WTC11 (cell line): Measurements from ENCODE around the gene NDUFAF8. TPM values are rescaled to one million over a fixed set of nuclear protein-coding genes. Genes with fewer than 3 reads are reported as not detected.

Experiments used
- ATAC-seq: fragments of 200-7000 bp; cut with Tn5 transposase; 2 replicates; pipeline ENCODE4 v1.10.0; 2021; ENCODE audit warnings: mild to moderate bottlenecking, moderate library complexity
- CTCF ChIA-PET: fragments of 300-600 bp; sonication (Branson Sonifier 250); formaldehyde crosslinking; loops from one replicate; lab custom pipeline; 2021; ENCODE audit warnings: antibody characterized with exemption; lab: Charles Lee
- POLR2A ChIA-PET: fragments of 350-600 bp; sonication (Branson Sonifier 250); formaldehyde crosslinking; loops from one replicate; lab custom pipeline; 2021; ENCODE audit warnings: antibody characterized with exemption; lab: Charles Lee
- DNase-seq: peaks from one replicate; pipeline ENCODE4 v3.0.0; 2021; ENCODE audit warnings: low spot score
- H3K27ac Mint-ChIP-seq: 2 replicates; pipeline ENCODE4 v1.8.0; 2021; ENCODE audit warnings: mixed read lengths
- H3K27me3 Mint-ChIP-seq: 2 replicates; pipeline ENCODE4 v1.8.0; 2021; ENCODE audit warnings: low read depth, mild to moderate bottlenecking, moderate library complexity, mixed read lengths
- H3K36me3 Mint-ChIP-seq: 2 replicates; pipeline ENCODE4 v1.8.0; 2021; ENCODE audit warnings: mixed read lengths
- H3K4me1 Mint-ChIP-seq: 2 replicates; pipeline ENCODE4 v1.8.0; 2022; ENCODE audit warnings: mixed read lengths
- H3K4me3 Mint-ChIP-seq: 2 replicates; pipeline ENCODE4 v1.8.0; 2021; ENCODE audit warnings: mild to moderate bottlenecking, moderate library complexity, mixed read lengths
- H3K9me3 Mint-ChIP-seq: 2 replicates; pipeline ENCODE4 v1.8.0; 2021; ENCODE audit warnings: mixed read lengths
- AR ChIP-seq: fragments of 250-450 bp; sonication (Bioruptor Pico); IDR thresholded peaks from 2 replicates; pipeline ENCODE4 v1.9.0; 2021; ENCODE audit warnings: mild to moderate bottlenecking
- ARID4B ChIP-seq: sonication (generic); formaldehyde crosslinking; IDR thresholded peaks from 2 replicates; pipeline ENCODE4 v1.8.0; 2023; ENCODE audit warnings: missing genetic modification reagents, mild to moderate bottlenecking, borderline replicate concordance
- CREM ChIP-seq: sonication (generic); formaldehyde crosslinking; IDR thresholded peaks from 2 replicates; pipeline ENCODE4 v1.8.1; 2022; ENCODE audit warnings: mild to moderate bottlenecking, missing genetic modification reagents, moderate library complexity
- CTCF ChIP-seq: fragments of 200-600 bp; IDR thresholded peaks from 2 replicates; pipeline ENCODE4 v1.8.0; 2022; ENCODE audit warnings: antibody characterized with exemption
- E2F4 ChIP-seq: sonication (generic); formaldehyde crosslinking; IDR thresholded peaks from 2 replicates; pipeline ENCODE4 v1.8.1; 2022; ENCODE audit warnings: low read depth, mild to moderate bottlenecking, moderate library complexity, missing genetic modification reagents, borderline replicate concordance
- EMX1 ChIP-seq: fragments of 250-450 bp; sonication (Bioruptor Pico); IDR thresholded peaks from 2 replicates; pipeline ENCODE4 v1.8.0; 2021; ENCODE audit warnings: mild to moderate bottlenecking
- FOXP1 ChIP-seq: sonication (generic); formaldehyde crosslinking; IDR thresholded peaks from 2 replicates; pipeline ENCODE4 v1.8.0; 2022; ENCODE audit warnings: missing genetic modification reagents, mild to moderate bottlenecking, moderate library complexity, borderline replicate concordance
- GABPB1 ChIP-seq: sonication (generic); formaldehyde crosslinking; IDR thresholded peaks from 2 replicates; pipeline ENCODE4 v1.8.1; 2023; ENCODE audit warnings: mild to moderate bottlenecking, missing genetic modification reagents
- GTF2I ChIP-seq: fragments of 250-450 bp; sonication (Bioruptor Pico); conservative IDR thresholded peaks from 2 replicates; pipeline ENCODE4 v1.4.0; 2021; ENCODE audit warnings: mild to moderate bottlenecking
- IRF1 ChIP-seq: sonication (generic); formaldehyde crosslinking; IDR thresholded peaks from 2 replicates; pipeline ENCODE4 v1.8.0; 2023; ENCODE audit warnings: missing genetic modification reagents
- MXD4 ChIP-seq: fragments of 250-450 bp; sonication (Bioruptor Pico); IDR thresholded peaks from 2 replicates; pipeline ENCODE4 v1.8.0; 2021; ENCODE audit warnings: mild to moderate bottlenecking, moderate library complexity, borderline replicate concordance
- NR1H2 ChIP-seq: sonication (generic); formaldehyde crosslinking; IDR thresholded peaks from 2 replicates; pipeline ENCODE4 v1.9.0; 2021; ENCODE audit warnings: mild to moderate bottlenecking, moderate library complexity, missing genetic modification reagents
- STAT6 ChIP-seq: sonication (generic); formaldehyde crosslinking; conservative IDR thresholded peaks from 2 replicates; pipeline ENCODE4 v1.8.1; 2023; ENCODE audit warnings: mild to moderate bottlenecking, low read depth, missing genetic modification reagents, moderate library complexity
- ZBTB43 ChIP-seq: sonication (generic); formaldehyde crosslinking; IDR thresholded peaks from 2 replicates; pipeline ENCODE4 v1.8.1; 2023; ENCODE audit warnings: mild to moderate bottlenecking, missing genetic modification reagents
- ZNF317 ChIP-seq: sonication (generic); formaldehyde crosslinking; IDR thresholded peaks from 2 replicates; pipeline ENCODE4 v1.8.1; 2023; ENCODE audit warnings: low read depth, mild to moderate bottlenecking, moderate library complexity, missing genetic modification reagents, borderline replicate concordance
- ZNF512 ChIP-seq: sonication (generic); formaldehyde crosslinking; IDR thresholded peaks from 2 replicates; pipeline ENCODE4 v1.8.1; 2022; ENCODE audit warnings: missing genetic modification reagents, borderline replicate concordance
- ZNF671 ChIP-seq: fragments of 250-450 bp; sonication (Bioruptor Pico); IDR thresholded peaks from 2 replicates; pipeline ENCODE4 v1.8.0; 2021; ENCODE audit warnings: mild to moderate bottlenecking
- total RNA-seq: library from RNA; stranded (reverse); gene quantifications from 3 replicates; pipeline ENCODE4 v1.2.3, GENCODE V29; 2021

Gene NDUFAF8
- total RNA-seq, 1 experiment from 2014 or later = 73.0 TPM

- 0 out of 2 replicates have a peak, but pooled peaks cover 6% of the 10 kb centered on the region for H3K36me3 Mint-ChIP-seq
- no peak overlapping the region for H3K27ac Mint-ChIP-seq
- H3K27me3 Mint-ChIP-seq = no peaks in the 10 kb centered on the region
- H3K4me3 Mint-ChIP-seq = no peak overlapping the region
- ChIA-PET POLR2A (no interaction called here), CTCF (interaction anchor here (0.7 to 1.8 kb wide), 5 partner anchors 9 to 273 kb away, joined by 3 to 9 read pairs (median 4); no protein-coding TSS in a partner anchor)
- TF ChIP-seq MXD4 (CRISPR knock-in tag) (no peak), ARID4B (CRISPR knock-in tag) (no peak), ZNF512 (CRISPR knock-in tag) (no peak), STAT6 (no peak), EMX1 (CRISPR knock-in tag) (no peak), E2F4 (no peak), FOXP1 (CRISPR knock-in tag) (no peak), ZBTB43 (CRISPR knock-in tag) (no peak), ZNF317 (no peak), GTF2I (CRISPR knock-in tag) (no peak), GABPB1 (CRISPR knock-in tag) (no peak), NR1H2 (CRISPR knock-in tag) (no peak), CREM (CRISPR knock-in tag) (no peak), IRF1 (CRISPR knock-in tag) (no peak), ZNF671 (CRISPR knock-in tag) (no peak), CTCF (no peak), AR (CRISPR knock-in tag) (no peak)
- H3K9me3 Mint-ChIP-seq = no peaks in the 10 kb centered on the region; the same call in 1 of the 2 replicates
- H3K4me1 Mint-ChIP-seq = peaks cover 24% of the 10 kb centered on the region
- ATAC-seq = no peak
- DNase-seq = no peak
Measured at GRCh38 chr17:81250286-81251093, 11.4 kb downstream of the NDUFAF8 start.
